ENCODE data around the gene SPDYE18.
"Not testable (repeated sequence)": the region's sequence is repeated elsewhere in the genome, so short reads cannot be mapped to it uniquely, and the experiment has no call there.

- not testable (repeated sequence) for TF ChIP-seq CTCF (IDR thresholded peaks at IDR 0.05; ENCODE audit: borderline replicate concordance, extremely low read depth, low read length, poor library complexity, severe bottlenecking); EZH2 (IDR thresholded peaks at IDR 0.05; ENCODE audit: borderline replicate concordance, low read depth, low read length, severe bottlenecking)
These were observed at the start of gene SPDYE18 for GRCh38 chr7:77062557-77062956.
